SKM-1 treated with dmso at 0.1 percent for 144 hours (cell line): Measurements from ENCODE around the gene RAB35.

Experiments used
- DNase-seq: peaks from one replicate; lab custom pipeline; 2025; ENCODE audit not compliant: unreplicated experiment; lab: John Stamatoyannopoulos, UW

The RAB35 gene

GRCh38 chr12:120090206-120090605 lies 26.3 kb downstream of the RAB35 start:
- no peak for DNase-seq

- DNase-seq = no peak
These were observed 26.8 kb downstream of the RAB35 start for GRCh38 chr12:120089796-120090195.

GRCh38 chr12:120089105-120089504 lies 27.4 kb downstream of the RAB35 start:
- DNase-seq = no peak

DNA sequence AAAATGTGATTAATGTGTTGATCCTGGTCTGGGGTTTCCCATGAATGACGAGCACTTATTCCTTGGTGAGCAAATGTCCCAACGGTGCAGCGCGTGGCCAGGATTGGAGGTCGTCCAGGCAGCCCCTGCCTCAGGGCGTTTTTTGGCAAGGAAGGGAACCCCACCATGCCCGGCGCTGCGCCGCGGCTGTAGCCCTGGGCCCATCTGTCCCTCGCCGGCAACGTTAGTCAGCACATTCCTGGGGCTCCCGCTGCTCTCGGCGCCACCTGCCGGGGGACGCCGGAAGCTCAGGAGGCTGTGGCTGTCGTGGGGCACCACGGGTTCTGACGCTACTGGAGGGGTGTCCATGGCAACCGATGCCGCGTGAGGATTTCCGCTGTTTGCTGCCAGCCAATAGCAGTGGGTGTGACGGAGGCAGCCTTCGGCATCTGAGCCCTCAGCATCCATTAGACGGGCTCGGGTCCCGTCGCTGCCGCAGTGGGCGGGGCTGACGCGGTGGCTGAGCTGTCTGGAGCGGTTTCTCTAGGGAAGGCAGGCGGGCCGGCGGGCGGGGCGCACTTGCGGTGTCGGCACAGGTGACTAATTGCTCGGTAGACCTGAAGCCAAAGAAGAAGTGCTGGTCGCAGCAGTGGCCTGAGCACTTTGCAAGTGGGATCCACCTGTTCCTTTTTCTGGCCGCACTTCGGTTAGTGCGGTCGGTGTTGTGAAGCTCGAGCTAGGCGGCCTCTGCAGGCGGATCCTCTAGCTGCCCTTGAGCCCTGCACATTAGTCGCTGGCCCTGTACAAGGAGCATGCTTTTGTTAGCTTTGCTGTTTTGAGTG lies 29.5 kb downstream of the RAB35 start:
- peak; percentile 81 for DNase-seq

DNA sequence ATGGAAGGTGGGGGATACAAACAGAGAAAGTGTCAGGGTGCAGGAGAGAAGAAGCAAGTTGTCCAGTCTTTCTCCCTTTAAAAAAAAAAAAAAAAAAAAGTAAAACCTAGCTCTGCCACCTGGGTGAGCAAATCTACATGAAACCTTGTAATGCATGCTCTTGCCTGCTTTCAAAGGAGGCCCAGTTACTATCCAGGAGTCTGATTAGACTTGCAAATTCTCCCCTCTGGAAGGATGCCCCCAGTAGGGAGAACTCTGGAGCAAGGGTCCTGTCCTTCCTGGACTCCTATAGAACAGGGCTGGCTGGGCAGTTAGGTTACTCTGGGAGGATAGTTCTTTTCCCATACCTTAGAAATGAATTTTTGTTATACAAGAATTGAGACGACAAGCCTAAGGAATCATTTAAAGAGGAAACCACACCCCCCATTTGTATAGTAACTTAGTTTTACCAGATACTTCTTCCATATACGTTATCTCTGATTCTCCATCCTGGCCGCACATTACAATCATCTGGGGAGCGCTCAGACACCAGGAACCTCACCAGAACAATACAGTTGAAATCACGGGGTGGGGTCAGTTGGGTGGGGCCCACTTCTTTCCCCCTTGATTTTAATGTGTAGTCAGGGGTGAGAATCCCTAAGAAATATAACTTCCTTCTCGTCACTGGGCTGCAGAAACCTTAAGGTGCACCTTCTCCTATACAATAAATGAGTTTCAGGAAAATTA lies 30.5 kb downstream of the RAB35 start:
- no peak for DNase-seq

GRCh38 chr12:120081641-120082040 lies 34.9 kb downstream of the RAB35 start:
- DNase-seq = no peak

DNA sequence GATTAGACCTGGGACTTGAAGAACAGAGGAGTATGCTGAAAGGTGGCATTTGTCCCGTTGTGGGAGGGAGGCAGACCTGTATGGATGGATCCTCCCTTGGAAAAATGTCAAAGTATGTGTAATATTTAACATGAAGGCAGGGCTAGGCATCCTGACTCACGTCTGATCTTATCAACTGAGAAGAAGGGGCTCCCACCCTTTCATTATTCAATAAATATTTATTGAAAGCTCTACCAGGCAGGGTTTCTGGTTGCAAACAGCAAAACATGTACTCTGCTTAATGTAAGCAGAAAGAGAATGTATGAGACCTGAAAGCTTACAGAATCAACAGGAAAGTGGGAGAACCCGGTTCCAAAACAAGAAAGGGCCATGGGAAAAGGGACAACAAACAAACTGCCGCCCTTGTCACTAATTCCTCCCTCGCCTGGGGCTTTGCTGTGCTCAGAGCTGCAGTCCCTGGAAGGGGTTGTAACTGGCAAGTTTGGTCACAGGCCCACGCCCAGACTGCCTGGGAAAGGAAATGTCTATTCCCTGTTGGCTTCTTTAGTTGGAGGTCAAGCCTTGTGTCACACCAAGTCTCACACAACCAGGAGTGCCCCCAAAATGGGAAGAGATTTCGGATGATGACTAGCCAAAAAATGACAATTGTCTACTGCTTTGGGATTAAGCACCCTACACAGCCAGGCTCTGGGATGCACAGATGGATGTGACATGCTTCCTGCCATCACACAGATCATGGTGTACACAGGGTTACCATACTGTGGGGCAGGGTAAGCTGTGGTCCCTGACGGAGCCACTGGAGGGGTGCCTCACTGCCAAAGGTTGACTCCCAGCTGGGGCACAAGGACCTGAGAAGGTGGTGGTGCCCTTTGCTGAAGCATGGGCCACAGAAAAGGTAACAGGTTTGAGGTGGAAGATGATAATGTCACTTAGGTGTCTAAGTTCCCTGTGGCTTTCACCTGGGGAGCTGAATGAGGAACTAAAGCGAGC lies 36.8 kb downstream of the RAB35 start:
- no peak for DNase-seq

DNA sequence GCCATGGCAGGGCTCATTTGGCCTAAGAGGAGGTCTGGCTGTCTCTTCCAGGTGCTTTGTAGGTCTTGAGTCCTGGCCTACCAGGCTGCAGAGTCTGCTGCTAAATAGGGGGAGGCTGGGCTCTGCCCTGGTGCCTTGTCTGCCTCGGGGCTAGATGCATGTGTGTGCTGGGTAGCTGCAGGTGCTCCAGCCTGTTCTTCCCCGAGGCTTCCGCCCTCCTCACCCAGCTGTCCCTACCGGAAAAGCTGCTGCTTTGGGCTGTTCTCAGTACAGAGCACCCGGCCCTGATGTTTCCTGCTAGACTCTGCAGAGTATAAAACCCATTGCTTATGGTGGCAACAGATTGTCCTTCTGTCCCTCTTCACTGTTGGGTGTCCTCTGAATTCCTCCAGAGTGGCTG lies 37.7 kb downstream of the RAB35 start:
- no peak for DNase-seq

GRCh38 chr12:120077260-120077659 lies 39.3 kb downstream of the RAB35 start:
- DNase-seq = no peak

GRCh38 chr12:120076651-120077050 lies 39.9 kb downstream of the RAB35 start:
- no peak for DNase-seq

GRCh38 chr12:120075034-120075616 lies 41.4 kb downstream of the RAB35 start:
- no peak for DNase-seq

DNA sequence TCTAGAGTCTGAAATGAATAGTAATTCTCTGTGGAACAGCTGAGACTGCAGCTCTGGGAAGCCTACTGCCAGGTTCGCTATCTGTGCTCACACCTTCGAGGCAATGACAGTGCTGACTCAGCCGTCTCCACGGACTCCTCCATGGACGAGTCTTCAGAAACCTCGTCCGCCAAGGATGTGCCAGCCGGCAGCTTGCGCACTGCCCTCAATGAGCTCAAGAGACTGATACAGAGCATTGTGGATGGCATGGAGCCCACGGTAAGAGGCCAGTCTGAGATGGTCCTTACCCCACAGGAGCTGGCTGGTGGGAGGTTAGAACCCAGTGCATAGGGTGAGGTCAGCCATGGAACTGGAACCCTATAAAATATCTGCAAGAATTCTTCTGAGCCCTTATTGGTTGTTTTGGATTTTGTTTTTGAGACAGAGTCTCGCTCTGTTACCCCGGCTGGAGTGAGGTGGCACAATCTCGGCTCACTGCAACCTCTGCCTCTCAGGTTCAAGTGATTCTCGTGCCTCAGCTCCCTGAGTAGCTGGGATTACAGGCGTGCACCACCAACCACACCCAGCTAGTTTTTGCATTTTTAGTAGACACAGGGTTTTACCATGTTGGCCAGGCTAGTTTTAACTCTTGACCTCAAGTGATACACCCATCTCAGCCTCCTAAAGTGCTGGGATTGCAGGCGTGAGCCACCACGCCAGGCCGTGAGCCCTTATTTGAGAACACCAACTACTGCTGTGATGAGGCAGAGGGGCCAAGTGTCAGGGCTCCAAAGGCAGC lies 43.9 kb downstream of the RAB35 start:
- no peak for DNase-seq

GRCh38 chr12:120071493-120072020 lies 45.0 kb downstream of the RAB35 start:
- DNase-seq = no peak

GRCh38 chr12:120069278-120069677 lies 47.3 kb downstream of the RAB35 start:
- DNase-seq = no peak

DNA sequence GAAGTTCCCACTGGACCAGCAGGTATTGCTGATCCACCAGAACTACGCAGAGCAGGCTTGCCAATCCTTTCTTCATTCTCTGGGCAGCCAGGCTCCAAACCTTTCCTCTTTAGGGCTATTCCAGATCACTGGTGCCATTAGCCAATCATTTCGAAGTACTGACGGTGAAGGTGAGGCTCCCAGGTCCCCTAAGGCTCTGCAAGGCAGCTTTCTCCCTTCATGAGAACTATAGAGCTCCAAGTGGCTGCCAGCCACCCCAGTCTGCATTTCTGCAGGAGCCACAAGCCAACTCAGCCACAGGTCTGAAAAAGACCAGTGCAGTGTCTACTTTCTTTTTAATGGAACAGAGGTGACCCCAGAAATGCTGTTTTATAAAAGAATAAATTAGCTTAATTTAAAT lies 48.7 kb downstream of the RAB35 start:
- DNase-seq = no peak

GRCh38 chr12:120067084-120067869 lies 49.3 kb downstream of the RAB35 start:
- no peak for DNase-seq

GRCh38 chr12:120066341-120066740 lies 50.2 kb downstream of the RAB35 start:
- DNase-seq = no peak

- no peak for DNase-seq
These were observed 51.1 kb downstream of the RAB35 start for GRCh38 chr12:120065472-120065871.
